ENCODE data around the gene ARID4B. TPM values are rescaled to one million over a fixed set of nuclear protein-coding genes. Genes with fewer than 3 reads are reported as not detected.
"Not testable (repeated sequence)": the region's sequence is repeated elsewhere in the genome, so short reads cannot be mapped to it uniquely, and the experiment has no call there.

The ARID4B gene
- total RNA-seq, 4 donors from 2014 or later: 11.5 to 18.8 (median 16.5) TPM

DNA sequence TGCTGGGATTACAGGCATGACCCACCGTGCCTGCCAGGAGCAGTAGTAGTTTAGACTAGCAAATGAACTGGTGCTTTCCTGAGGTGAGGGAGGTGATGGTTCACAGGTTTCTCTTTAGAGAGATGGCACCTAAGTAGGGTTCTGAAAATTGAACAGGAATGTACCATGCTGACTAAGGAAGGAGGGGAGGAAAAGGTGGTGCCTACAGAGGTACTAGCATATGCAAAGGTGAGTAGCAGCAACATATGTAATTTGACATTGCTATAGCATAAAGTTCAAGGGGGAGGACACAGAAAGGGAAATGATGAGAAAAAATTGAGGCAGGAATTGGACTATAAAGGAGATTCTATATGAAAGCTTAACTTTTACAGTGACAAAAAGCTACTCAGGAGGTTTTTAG lies 101.0 kb downstream of the ARID4B start:
- in situ Hi-C loops (cut with MboI; ENCODE audit: low sequenced_read_pairs in 4 of 4) (no loop called here), intact Hi-C loops (cut with DNase I; ENCODE audit: low total_unique reads) (no loop called here)
- Histone ChIP-seq H3K9me3 (no peaks in the 10 kb centered on the region), H3K27ac (no peak overlapping the region), H3K36me3 (peaks cover 0 to 40% of the 10 kb centered on the region in 2 donors), H3K4me1 (no peaks in the 10 kb centered on the region), H3K27me3 (no peaks in the 10 kb centered on the region), H3K4me3 (no peak overlapping the region)
- ATAC-seq (no peak), DNase-seq (no peak)
- TF ChIP-seq, protein P1, sequence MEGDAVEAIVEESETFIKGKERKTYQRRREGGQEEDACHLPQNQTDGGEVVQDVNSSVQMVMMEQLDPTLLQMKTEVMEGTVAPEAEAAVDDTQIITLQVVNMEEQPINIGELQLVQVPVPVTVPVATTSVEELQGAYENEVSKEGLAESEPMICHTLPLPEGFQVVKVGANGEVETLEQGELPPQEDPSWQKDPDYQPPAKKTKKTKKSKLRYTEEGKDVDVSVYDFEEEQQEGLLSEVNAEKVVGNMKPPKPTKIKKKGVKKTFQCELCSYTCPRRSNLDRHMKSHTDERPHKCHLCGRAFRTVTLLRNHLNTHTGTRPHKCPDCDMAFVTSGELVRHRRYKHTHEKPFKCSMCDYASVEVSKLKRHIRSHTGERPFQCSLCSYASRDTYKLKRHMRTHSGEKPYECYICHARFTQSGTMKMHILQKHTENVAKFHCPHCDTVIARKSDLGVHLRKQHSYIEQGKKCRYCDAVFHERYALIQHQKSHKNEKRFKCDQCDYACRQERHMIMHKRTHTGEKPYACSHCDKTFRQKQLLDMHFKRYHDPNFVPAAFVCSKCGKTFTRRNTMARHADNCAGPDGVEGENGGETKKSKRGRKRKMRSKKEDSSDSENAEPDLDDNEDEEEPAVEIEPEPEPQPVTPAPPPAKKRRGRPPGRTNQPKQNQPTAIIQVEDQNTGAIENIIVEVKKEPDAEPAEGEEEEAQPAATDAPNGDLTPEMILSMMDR (IDR thresholded peaks at IDR 0.05 in 4 of 5, conservative IDR thresholded peaks at IDR 0.05 in 1 of 5): no peak
- no peak for TF ChIP-seq POLR2A (IDR thresholded peaks at IDR 0.05)

DNA sequence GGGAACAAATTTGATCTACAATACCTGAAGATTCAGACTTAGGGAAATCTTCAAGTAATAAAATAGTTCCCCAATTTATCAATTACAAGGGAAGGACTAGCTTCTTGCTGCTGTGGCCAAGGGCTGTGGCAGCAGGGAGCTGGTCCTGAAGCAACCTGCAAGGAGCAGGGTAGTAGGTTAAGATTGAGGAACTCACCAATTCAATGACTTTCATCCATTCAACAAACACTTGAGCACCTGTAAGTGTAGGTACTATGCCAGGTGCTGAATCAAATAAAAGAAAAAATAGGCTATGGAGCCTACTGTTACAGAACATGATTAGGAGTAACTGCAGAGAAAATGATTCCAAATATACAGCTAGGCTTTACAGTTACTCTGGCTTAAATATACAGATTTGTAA lies 102.7 kb downstream of the ARID4B start:
- no peak for TF ChIP-seq POLR2A (IDR thresholded peaks at IDR 0.05)
- TF ChIP-seq, protein P1 (IDR thresholded peaks at IDR 0.05 in 4 of 5, conservative IDR thresholded peaks at IDR 0.05 in 1 of 5): no peak
- Histone ChIP-seq H3K4me1 (no peaks in the 10 kb centered on the region), H3K27me3 (no peaks in the 10 kb centered on the region), H3K9me3 (no peaks in the 10 kb centered on the region), H3K27ac (no peak overlapping the region), H3K36me3 (peaks cover 0 to 40% of the 10 kb centered on the region in 2 donors), H3K4me3 (no peak overlapping the region)
- intact Hi-C loops (cut with DNase I; ENCODE audit: low total_unique reads): no loop called here
- DNase-seq (no peak), ATAC-seq (no peak)
- in situ Hi-C loops (cut with MboI; ENCODE audit: low sequenced_read_pairs in 4 of 4): no loop called here

DNA sequence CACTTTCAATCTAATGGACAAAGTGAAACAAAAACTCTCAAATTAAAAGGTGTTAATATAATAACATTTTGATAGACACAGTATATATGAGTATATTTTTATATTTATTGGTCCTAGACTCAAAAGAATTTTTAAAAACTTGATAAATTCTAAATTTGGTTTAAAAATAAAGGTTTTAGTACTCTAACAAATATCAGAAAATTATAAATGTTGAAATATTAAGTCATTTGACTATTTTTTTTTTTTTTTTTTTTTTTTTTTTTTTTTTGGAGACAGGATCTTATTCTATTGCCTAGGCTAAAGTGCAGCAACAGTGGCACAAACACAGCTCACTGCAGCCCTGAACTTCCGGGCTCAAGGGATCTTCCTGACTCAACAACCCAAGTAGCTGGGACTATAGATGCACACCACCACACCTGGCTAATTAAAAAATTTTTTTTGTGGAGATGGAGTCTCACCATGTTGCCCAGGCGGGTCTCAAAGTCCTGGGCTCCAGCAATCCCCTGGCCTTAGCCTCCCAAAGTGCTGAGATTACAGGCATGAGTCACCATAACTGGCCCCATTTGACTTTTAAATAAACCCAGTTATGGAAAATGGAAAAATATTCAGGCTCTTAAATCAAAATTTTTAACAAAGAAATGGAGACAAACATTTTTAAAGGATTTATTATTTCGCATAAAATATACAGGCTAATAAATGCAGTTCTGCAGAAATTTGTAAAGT lies 106.2 kb downstream of the ARID4B start:
- no peak overlapping the region for H3K4me3 ChIP-seq
- no peaks in the 10 kb centered on the region for H3K9me3 ChIP-seq
- ATAC-seq: no peak
- no peaks in the 10 kb centered on the region for H3K27me3 ChIP-seq
- intact Hi-C loops (cut with DNase I; ENCODE audit: low total_unique reads): no loop called here
- TF ChIP-seq, protein P1 (IDR thresholded peaks at IDR 0.05 in 4 of 5, conservative IDR thresholded peaks at IDR 0.05 in 1 of 5): no peak
- TF ChIP-seq POLR2A (IDR thresholded peaks at IDR 0.05): no peak
- no peak for DNase-seq
- H3K4me1 ChIP-seq: no peaks in the 10 kb centered on the region
- in situ Hi-C loops (cut with MboI; ENCODE audit: low sequenced_read_pairs in 4 of 4): no loop called here
- H3K27ac ChIP-seq: no peak overlapping the region
- peaks cover 0 to 28% of the 10 kb centered on the region in 2 donors for H3K36me3 ChIP-seq

DNA sequence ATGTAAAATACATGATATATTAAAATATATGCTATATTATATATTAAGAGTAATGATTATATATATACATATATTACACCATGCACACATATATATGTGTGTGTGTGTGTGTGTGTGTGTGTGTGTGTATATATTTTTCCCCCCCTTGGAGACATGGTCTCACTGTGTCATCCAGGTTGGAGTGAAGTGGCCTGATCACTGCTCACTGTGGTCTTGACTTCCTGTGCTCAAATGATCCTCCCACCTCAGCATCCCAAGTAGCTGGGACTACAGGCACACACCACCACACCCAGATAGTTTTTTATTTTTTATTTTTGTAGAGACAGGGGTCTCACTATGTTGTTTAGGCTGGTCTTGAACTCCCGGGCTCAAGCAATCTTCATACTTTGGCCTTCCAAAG lies 112.5 kb downstream of the ARID4B start:
- no peaks in the 10 kb centered on the region for H3K4me1 ChIP-seq
- no peaks in the 10 kb centered on the region for H3K27me3 ChIP-seq
- DNase-seq: no peak
- peaks cover 0 to 26% of the 10 kb centered on the region in 2 donors for H3K36me3 ChIP-seq
- H3K27ac ChIP-seq: no peak overlapping the region
- H3K4me3 ChIP-seq: no peak overlapping the region
- no peaks in the 10 kb centered on the region for H3K9me3 ChIP-seq
- in situ Hi-C loops (cut with MboI; ENCODE audit: low sequenced_read_pairs in 4 of 4): no loop called here
- intact Hi-C loops (cut with DNase I; ENCODE audit: low total_unique reads): no loop called here
- TF ChIP-seq POLR2A (IDR thresholded peaks at IDR 0.05): no peak
- TF ChIP-seq, protein P1 (IDR thresholded peaks at IDR 0.05 in 4 of 5, conservative IDR thresholded peaks at IDR 0.05 in 1 of 5): no peak
- ATAC-seq: no peak

DNA sequence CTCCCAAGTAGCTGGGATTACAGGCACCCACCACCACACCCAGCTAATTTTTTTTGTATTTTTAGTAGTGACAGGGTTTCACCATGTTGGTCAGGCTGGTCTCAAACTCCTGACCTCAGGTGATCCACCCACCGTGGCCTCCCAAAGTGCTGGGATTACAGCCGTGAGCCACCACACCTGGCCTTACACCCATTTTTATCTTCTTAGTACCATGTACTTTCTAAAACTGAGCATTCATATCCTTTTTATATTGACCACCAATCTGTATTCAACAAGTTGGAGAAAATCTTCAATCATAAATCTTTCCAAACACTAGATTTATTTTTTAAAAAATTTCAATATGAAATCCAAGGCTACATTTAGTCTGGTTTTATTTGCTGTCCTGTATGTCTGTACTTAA lies 113.0 kb downstream of the ARID4B start:
- H3K27me3 ChIP-seq; ATAC-seq; intact Hi-C loops (cut with DNase I; ENCODE audit: low total_unique reads); H3K4me3 ChIP-seq; H3K27ac ChIP-seq; in situ Hi-C loops (cut with MboI; ENCODE audit: low sequenced_read_pairs in 4 of 4); H3K9me3 ChIP-seq; DNase-seq; H3K4me1 ChIP-seq: not testable (repeated sequence)
- H3K36me3 ChIP-seq: peaks cover 0 to 27% of the 10 kb centered on the region in 2 donors
